NCI-H446 (cell line): ENCODE measurements around the gene TBC1D17.

Experiments
- DNase-seq, 2 experiments: peaks; one replicate each; lab custom pipeline; 2025; lab: John Stamatoyannopoulos, UW

The TBC1D17 gene

GRCh38 chr19:49848938-49849337 lies 28.6 kb upstream of the TBC1D17 start:
- no peak for DNase-seq

GRCh38 chr19:49849433-49850220 lies 27.9 kb upstream of the TBC1D17 start:
- DNase-seq: no peak

- no peak for DNase-seq
Measured at GRCh38 chr19:49850221-49850486, 27.3 kb upstream of the TBC1D17 start.

- peak; percentile 91 to 98 for DNase-seq
Measured at GRCh38 chr19:49850487-49851342, 26.8 kb upstream of the TBC1D17 start, which contains the start of gene PTOV1. TSS of gene PTOV1 (plus strand) at chr19:49851159.

GRCh38 chr19:49851456-49852259 lies 25.8 kb upstream of the TBC1D17 start:
- DNase-seq: peak in 1 of 2 experiments; percentile 51

- no peak for DNase-seq
Measured at GRCh38 chr19:49852631-49853126, 24.8 kb upstream of the TBC1D17 start.

- no peak for DNase-seq
Measured at GRCh38 chr19:49853852-49854377, 23.6 kb upstream of the TBC1D17 start.

- no peak for DNase-seq
Measured at GRCh38 chr19:49854378-49855263, 22.9 kb upstream of the TBC1D17 start.

GRCh38 chr19:49855277-49855675 lies 22.2 kb upstream of the TBC1D17 start:
- DNase-seq: no peak

GRCh38 chr19:49855676-49856573 lies 21.6 kb upstream of the TBC1D17 start:
- no peak for DNase-seq

GRCh38 chr19:49856574-49857021 lies 20.9 kb upstream of the TBC1D17 start:
- DNase-seq: no peak

GRCh38 chr19:49857061-49857837 lies 20.3 kb upstream of the TBC1D17 start:
- no peak for DNase-seq

- DNase-seq: no peak
Measured at GRCh38 chr19:49857838-49858087, 19.7 kb upstream of the TBC1D17 start.

GRCh38 chr19:49858088-49858985 lies 19.2 kb upstream of the TBC1D17 start:
- no peak for DNase-seq

- DNase-seq: no peak
Measured at GRCh38 chr19:49859682-49860335, 17.7 kb upstream of the TBC1D17 start.

- DNase-seq: no peak
Measured at GRCh38 chr19:49860336-49861102, 17.0 kb upstream of the TBC1D17 start.

- no peak for DNase-seq
Measured at GRCh38 chr19:49861107-49861506, 16.4 kb upstream of the TBC1D17 start.
